ENCODE results near the gene KRTAP10-3. TPM values are rescaled to one million over a fixed set of nuclear protein-coding genes. Genes with fewer than 3 reads are reported as not detected.

The KRTAP10-3 gene
- total and polyA plus RNA-seq, 9 of the 15 experiments (the other 6 are each of a cell fraction or from before 2014, with no cell fraction given): not detected

GRCh38 chr21:44516342-44516741, 42.3 kb downstream of the KRTAP10-3 start:
- H3K4me3 ChIP-seq: no peak overlapping the region
- FAIRE-seq (no peak), ATAC-seq (no peak), DNase-seq (ENCODE audit: extremely low read depth in 1 of 4, low spot score in 3 of 4) (no peak)
- no TSS peak for BruUV-seq (replicated peaks)
- H3K79me2 ChIP-seq (ENCODE audit: control insufficient read depth, insufficient read depth, low read length): no peaks in the 10 kb centered on the region
- no peaks in the 10 kb centered on the region for H3K36me3 ChIP-seq (ENCODE audit: control insufficient read depth, insufficient read depth, low read length)
- peaks cover 2% of the 10 kb centered on the region; the same call in 1 of the 2 replicates for H4K20me1 ChIP-seq (replicated peaks; ENCODE audit: control insufficient read depth, insufficient read depth, low read length)
- no peaks in the 10 kb centered on the region for H3K9me1 ChIP-seq (ENCODE audit: control insufficient read depth, insufficient read depth, low read length)
- peaks cover 0 to 25% of the 10 kb centered on the region in 2 experiments; a peak in 2 of 5 replicates for H3K27me3 ChIP-seq (ENCODE audit: control insufficient read depth in 2 of 2, insufficient read depth in 2 of 2, low read length in 2 of 2)
- CTCF ChIA-PET (ENCODE audit: low intra/inter-chr PET ratio): no interaction called here
- H3K9me3 ChIP-seq (replicated peaks; ENCODE audit: control insufficient read depth, insufficient read depth, low read depth, low read length): no peaks in the 10 kb centered on the region
- peak overlapping the region; percentile 71; the same call in 1 of the 2 replicates for H3K4me2 ChIP-seq (ENCODE audit: insufficient read depth, low read length)
- in situ Hi-C loops (cut with MboI): loop anchor here (5.0 kb wide), 2 partner anchors 226 to 276 kb away; no protein-coding TSS in a partner anchor
- H3K9ac ChIP-seq (ENCODE audit: insufficient read depth in 1 of 2, low read depth in 2 of 2, low read length in 2 of 2): peak overlapping the region in 1 of 2 experiments; percentile 30; a peak in 1 of 4 replicates
- intact Hi-C loops (cut with micrococcal nuclease): loop anchor here (10.0 kb wide), 1 partner anchor 408 kb away; the partner anchor contains the start of gene ITGB2
- TF ChIP-seq KDM1A (IDR thresholded peaks at IDR 0.05): no peak
- TF ChIP-seq ADNP (tag; IDR thresholded peaks at IDR 0.05): no peak
- TF ChIP-seq HMG20B (CRISPR knock-in tag; IDR thresholded peaks at IDR 0.05): no peak
- TF ChIP-seq MTA2 (IDR thresholded peaks at IDR 0.05; ENCODE audit: low read depth): no peak
- no peak for TF ChIP-seq PTRF (tag; IDR thresholded peaks at IDR 0.05)
- no peak overlapping the region for H2AFZ ChIP-seq (ENCODE audit: low read depth, low read length)
- H3K4me1 ChIP-seq (replicated peaks in 1 of 2; ENCODE audit: control insufficient read depth in 2 of 2, insufficient read depth in 2 of 2, low read length in 2 of 2): peaks cover 0 to 26% of the 10 kb centered on the region in 2 experiments; a peak in 3 of 5 replicates
- WGBS (ENCODE audit: insufficient coverage, low coverage, missing lambda C conversion rate): 5% methylated on average over 13 of the region's 13 CpGs
- no peak overlapping the region for H3K27ac ChIP-seq (ENCODE audit: extremely low read depth, low read depth, low read length)
- POLR2A ChIA-PET: interaction anchor here (0.5 to 1.4 kb wide), 3 partner anchors 11 to 226 kb away, joined by 3 to 4 read pairs (median 3); no protein-coding TSS in a partner anchor
